GM19023 (cell line): ENCODE measurements around the gene WDR59.
"Not testable (repeated sequence)": the region's sequence is repeated elsewhere in the genome, so short reads cannot be mapped to it uniquely, and the experiment has no call there.

Experiments
- ATAC-seq: cut with Tn5 transposase; IDR thresholded peaks from one replicate; pipeline ENCODE4 v1.9.1; 2021; ENCODE audit warnings: mild to moderate bottlenecking, moderate library complexity; ENCODE audit not compliant: unreplicated experiment

The WDR59 gene

DNA sequence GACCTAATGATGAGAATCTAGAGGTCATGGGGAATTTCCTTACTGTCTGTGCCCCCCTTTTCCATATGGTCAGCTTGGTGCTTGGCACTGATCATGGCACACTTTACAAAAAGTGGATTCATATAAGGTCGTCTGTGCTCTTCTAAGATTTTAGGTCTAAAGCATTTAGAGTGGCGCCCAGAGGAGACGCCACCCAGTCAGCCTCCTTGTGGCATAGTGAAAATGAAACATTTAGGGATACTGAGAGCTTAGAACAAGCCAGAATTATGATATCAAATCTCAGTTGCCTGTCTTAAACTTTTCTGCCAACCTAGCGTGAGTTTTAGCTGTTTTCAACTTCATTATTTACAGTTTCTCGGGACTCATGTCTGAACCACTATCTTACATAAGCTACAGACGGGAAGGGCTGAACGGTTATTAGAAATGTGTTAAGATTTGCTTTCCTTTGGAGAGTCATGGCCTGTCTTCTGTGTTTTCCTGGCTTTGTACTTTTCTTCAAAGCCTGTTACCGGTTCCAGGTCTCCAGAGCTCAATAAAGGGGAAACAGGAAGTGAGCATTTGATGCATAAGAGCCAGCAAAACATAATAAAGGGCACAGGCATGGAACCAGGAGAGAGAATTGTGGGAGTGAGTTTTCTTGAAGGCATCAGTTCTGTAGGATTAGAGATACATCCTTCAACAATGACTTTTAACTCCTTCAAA, 27.6 kb upstream of the WDR59 start:
- peak; percentile 23 for ATAC-seq

DNA sequence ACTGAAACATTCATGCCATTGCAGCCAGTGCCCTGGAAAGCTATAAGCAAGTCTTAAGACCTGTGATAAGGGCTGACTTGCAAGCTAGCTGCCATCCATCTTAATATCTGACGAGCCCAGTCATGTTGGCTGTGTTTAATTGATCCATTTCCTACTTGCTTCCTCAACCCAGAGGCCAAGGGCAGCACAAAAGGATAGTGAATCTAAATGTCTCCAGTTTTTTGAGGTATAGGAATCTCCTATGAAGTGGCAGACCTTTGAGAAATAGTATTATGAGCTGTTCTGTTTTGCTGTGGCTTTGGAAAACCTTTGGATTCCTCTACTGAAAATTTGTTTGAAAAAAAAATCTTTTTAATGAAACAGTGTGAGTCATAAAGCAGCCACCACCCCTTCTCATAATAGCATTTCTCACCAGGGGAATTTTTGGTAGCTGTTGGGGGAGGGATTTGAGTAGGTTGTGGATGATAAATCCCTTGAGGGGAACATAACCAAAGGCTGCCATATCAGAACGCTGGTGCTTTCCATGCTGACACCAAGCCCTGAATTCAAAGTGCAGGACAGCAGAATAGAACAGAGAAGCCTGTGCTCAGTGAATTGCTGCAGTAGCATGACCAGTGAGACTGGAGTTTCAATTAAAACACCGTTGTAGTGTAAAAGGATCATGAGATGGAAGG, 26.8 kb upstream of the WDR59 start:
- ATAC-seq, result peak; percentile 62

DNA sequence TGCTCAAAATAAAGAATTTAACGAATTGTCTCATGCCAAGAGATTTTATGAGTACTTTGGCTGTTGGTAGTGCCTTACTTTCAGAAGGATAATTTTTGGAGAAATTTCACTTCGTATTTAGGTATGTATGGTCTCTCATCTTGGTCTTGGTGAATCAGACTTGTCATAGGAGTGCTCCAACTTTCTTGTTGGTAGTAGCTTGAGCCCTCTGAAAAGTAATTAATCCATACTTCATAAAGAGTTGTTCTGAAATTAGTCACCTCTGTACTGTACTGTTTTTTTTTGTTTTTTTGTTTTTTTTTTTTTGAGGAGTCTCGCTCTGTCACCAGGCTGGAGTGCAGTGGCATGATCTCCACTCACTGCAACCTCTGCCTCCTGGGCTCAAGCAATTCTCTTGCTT, 25.5 kb upstream of the WDR59 start:
- no peak for ATAC-seq

- no peak for ATAC-seq
Observed at GRCh38 chr16:75007443-75007842, 22.5 kb upstream of the WDR59 start.

DNA sequence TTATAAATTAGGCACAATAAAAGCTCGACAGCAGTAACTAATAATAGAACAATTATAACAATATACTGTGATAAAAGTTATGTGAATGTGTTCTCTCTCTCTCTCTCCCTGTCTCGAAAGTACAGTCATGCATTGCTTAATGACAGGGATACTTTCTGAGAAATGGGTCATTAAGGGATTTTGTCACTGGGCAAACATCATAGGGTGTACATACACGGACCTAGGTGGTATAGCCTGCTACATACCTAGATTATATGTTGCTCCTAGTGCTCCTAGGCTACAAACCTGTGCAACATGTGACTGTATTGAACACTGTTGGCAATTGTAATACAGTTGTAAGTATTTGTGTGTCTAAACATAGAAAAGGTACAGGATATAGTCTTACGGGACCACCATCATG, 20.8 kb upstream of the WDR59 start:
- ATAC-seq, result no peak

GRCh38 chr16:75004460-75004859, 19.5 kb upstream of the WDR59 start:
- ATAC-seq, result no peak

- no peak for ATAC-seq
Observed at GRCh38 chr16:75003931-75004330, 19.0 kb upstream of the WDR59 start.

DNA sequence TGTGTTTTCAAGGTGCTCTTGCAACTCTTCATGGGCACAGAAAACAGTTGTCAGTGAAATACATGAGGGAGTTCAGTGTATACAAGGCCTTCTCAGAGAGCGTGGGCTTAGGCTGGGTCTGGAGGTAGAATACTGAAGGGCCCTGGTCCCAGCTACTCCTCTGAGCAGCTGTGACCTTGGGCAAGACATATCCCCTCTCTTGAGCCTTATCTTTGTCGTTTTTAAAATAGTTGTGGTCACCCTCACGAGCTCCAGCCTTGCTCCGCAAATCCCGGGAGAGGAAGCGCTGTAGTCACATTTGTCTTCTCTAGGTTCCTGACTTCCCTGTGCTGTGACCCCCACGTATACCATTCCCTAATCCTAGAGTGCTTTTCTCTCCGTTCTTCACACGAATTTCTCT, 17.6 kb upstream of the WDR59 start:
- ATAC-seq, result no peak

- ATAC-seq, result no peak
Observed at GRCh38 chr16:75000481-75001081, 15.7 kb upstream of the WDR59 start.

DNA sequence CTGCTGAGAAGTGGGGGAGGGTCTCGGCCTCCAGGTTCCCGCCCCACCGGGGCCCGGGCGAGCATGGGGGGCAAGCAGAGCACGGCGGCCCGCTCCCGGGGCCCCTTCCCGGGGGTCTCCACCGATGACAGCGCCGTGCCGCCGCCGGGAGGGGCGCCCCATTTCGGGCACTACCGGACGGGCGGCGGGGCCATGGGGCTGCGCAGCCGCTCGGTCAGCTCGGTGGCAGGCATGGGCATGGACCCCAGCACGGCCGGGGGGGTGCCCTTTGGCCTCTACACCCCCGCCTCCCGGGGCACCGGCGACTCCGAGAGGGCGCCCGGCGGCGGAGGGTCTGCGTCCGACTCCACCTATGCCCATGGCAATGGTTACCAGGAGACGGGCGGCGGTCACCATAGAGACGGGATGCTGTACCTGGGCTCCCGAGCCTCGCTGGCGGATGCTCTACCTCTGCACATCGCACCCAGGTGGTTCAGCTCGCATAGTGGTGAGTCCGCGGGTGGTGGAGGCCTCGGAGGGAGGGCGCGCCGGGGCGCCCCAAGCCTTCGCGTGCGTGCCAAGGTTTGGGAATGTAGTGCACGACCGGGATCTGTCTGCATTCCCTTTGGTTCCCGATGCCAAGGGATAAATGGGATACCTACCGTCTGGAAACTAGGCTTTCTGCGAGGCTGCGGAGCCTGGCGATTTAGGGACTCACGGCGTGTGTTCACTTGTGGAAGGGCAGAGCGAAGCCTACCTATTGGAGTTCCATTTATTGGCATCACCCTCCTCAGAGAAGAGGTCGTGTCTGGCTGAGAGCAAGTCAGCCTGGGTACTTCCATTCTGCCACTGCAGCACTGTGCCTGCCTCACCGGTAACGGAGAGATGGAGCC, 14.9 kb upstream of the WDR59 start:
- ATAC-seq, result peak; percentile 39

- peak; percentile 32 for ATAC-seq
Observed at GRCh38 chr16:74999219-74999608, 14.3 kb upstream of the WDR59 start.

- ATAC-seq, result peak; percentile 58
Observed at GRCh38 chr16:74998481-74999218, 13.7 kb upstream of the WDR59 start, which contains the start of gene ZNRF1. TSS of gene ZNRF1 (plus strand) at chr16:74999024. CDS start at chr16:74999672, 648 bp downstream.

DNA sequence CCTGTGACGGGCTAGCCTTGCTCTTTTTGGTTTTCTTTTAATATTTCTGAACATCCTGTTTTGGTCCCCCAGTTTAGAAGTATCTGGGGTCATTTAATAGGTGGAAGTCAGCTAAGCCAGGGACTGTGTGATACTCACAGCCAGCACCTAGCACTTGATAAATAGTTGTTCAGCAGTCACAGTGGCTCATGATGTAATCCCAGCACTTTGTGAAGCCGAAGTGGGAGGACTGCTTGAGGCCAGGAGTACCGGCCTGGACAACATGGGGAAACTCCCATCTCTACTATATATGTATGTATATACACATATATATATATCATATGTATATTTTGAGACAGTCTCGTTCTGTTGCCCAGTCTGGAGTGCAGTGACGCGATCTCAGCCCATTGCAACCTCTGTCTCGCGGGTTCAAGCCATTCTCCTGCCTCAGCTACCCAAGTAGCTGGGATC, 12.1 kb upstream of the WDR59 start:
- ATAC-seq, result no peak

GRCh38 chr16:74995986-74996385, 11.1 kb upstream of the WDR59 start:
- ATAC-seq, result no peak

DNA sequence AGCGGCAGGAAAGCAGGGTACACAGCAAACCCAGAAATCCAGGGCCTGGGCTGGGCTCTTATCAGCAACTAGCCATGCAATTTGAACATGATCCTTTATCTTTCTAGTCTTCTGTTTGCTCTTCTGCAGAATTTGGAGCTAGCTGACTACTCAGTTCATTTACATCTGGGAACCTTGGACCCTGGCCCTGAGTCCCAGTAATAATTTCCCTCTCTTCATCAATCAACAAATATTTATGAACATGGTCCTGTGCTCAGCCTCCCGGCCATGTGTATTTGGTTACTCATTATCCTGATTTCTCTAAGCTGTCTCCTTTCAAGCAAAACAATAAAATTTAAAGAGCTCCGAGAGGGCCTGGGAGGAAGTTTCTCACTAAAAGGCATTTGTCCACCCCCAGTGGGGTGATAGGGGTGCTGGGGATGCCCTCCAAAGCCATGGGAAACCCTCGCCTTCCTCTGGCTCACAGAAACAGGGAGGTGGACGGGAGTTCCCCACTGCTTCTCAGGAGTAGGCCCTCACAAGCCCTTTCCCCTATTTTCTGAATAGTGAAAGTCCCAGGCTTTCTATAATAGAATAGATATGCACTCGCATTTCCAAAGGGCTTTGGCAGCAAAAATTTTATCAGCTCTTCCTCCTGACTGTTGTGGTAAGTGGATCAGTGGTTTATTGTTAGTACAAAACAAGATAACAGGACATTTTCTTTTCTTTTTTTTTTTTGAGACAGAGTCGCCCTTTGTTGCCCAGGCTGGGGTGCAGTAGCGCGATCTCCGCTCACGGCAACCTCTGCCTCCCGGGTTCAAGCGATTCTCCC, 6.9 kb upstream of the WDR59 start:
- ATAC-seq, result no peak

DNA sequence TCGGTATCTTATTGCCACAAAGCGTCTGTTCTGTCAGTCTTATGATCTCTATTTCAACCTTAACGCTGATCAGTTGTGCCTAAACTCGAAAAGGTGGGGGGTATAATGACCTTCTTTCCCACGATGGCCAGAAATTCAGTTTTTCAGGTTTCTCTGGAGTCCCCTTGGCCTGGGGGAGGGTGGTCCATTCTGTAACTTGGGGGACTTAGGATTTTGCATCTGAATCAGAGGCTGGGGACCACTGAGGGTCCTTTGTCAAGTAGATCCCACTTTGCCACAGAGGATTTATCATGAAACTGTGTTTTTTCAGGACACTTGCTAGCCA, 6.3 kb upstream of the WDR59 start:
- ATAC-seq, result no peak

- no peak for ATAC-seq
Observed at GRCh38 chr16:74990832-74991231, 5.9 kb upstream of the WDR59 start.

DNA sequence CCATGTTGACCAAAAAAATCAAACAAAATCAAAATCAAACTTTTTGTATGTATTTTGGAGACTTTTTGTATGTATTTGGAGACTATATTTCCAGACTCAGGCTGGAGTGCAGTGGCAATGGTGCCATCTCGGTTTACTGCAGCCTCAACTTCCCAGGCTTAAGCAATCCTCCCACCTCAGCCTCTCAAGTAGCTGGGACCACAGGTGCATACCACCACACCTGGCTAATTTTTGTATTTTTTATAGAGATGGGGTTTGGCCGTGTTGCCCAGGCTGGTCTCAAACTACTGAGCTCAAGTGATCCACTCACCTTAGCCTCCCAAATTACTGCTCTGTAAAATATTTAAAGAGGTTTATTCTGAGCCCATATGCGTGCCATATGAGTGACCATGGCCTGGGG, 4.9 kb upstream of the WDR59 start:
- not testable (repeated sequence) for ATAC-seq

- ATAC-seq, result no peak
Observed at GRCh38 chr16:74987027-74987681, 2.2 kb upstream of the WDR59 start.
